Esophagus muscularis mucosa (tissue), 4 donors: ENCODE data around the gene SLC9B1. TPM values are rescaled to one million over a fixed set of nuclear protein-coding genes. Genes with fewer than 3 reads are reported as not detected.

Source experiments
- DNase-seq: peaks from one replicate; pipeline ENCODE4 v3.0.0-alpha.2; 2017; ENCODE audit errors: extremely low spot score
- H3K27ac ChIP-seq, 4 donors: fragments of 200-600 bp; sonication (generic); replicated peaks in 1 of 4; 1 replicate in 3 of 4; 2 replicates in 1 of 4; pipeline ENCODE4 v1.5.1; 2016 to 2019; ENCODE audit warnings: mild to moderate bottlenecking in 1 of 4
- H3K27me3 ChIP-seq, 4 donors: fragments of 200-600 bp; sonication (generic); one replicate each; pipeline versions ENCODE4 v1.5.1 to v1.6.0; 2016 to 2019
- H3K36me3 ChIP-seq, 4 donors: fragments of 200-600 bp; sonication (generic); one replicate each; pipeline ENCODE4 v1.5.1; 2016 to 2019
- H3K4me1 ChIP-seq, 4 donors: fragments of 200-600 bp; sonication (generic); one replicate each; pipeline ENCODE4 v1.5.1; 2016 to 2019
- H3K4me3 ChIP-seq, 4 donors: fragments of 200-600 bp; sonication (generic); 1 replicate in 2 of 4; 2 replicates in 2 of 4; pipeline ENCODE4 v1.5.1; 2016 to 2019; ENCODE audit warnings: mild to moderate bottlenecking in 4 of 4, moderate library complexity in 1 of 4
- H3K9me3 ChIP-seq, 4 donors: fragments of 200-600 bp; sonication (generic); 1 replicate in 3 of 4; 2 replicates in 1 of 4; pipeline ENCODE4 v1.5.1; 2016 to 2019
- CTCF ChIP-seq, 3 experiments: fragments of 200-600 bp in 2 of 3; fragments of 450-650 bp in 1 of 3; sonication (generic) in 2 of 3; IDR thresholded peaks; one replicate each; pipeline ENCODE4 v1.5.1; 2017 to 2019; ENCODE audit warnings: antibody characterized with exemption in 3 of 3, mild to moderate bottlenecking in 2 of 3, moderate library complexity in 1 of 3
- EP300 ChIP-seq: sonication (generic); formaldehyde crosslinking; IDR thresholded peaks from one replicate; pipeline ENCODE4 v1.6.1; 2017; ENCODE audit warnings: antibody characterized with exemption
- POLR2A ChIP-seq: fragments of 450-650 bp; IDR thresholded peaks from one replicate; pipeline ENCODE4 v1.6.1; 2017; ENCODE audit warnings: antibody characterized with exemption, moderate library complexity, mild to moderate bottlenecking, low read depth
- POLR2AphosphoS5 ChIP-seq, 2 donors: sonication (generic); formaldehyde crosslinking; IDR thresholded peaks; one replicate each; pipeline ENCODE4 v1.6.1; 2017; ENCODE audit warnings: antibody characterized with exemption in 2 of 2
- WGBS: methylation state at CpG from one replicate; pipeline ENCODE4 v1.1.5; 2018; 5-methylcytosine and 5-hydroxymethylcytosine counted together
- intact Hi-C: fragments of 100-400 bp; cut with DNase I; formaldehyde crosslinking; loops from one replicate; pipeline ENCODE4 v1.15.1; 2023
- total RNA-seq, 4 donors: library from RNA; depleted of rRNA; stranded (reverse); fragments of >200 nt; gene quantifications; one replicate each; pipeline versions ENCODE4 v1.1.0 to v1.2.1, GENCODE V29; 2016

SLC9B1 gene
- total RNA-seq, 4 donors from 2014 or later: 0.29 to 1.3 (median 0.99) TPM; not detected in 1

- no peaks in the 10 kb centered on the region for H3K4me1 ChIP-seq
- intact Hi-C loops: no loop called here
- WGBS: 95% methylated on average over 3 of the region's 3 CpGs
- no peak overlapping the region for H3K27ac ChIP-seq
- no peak overlapping the region for H3K4me3 ChIP-seq
- TF ChIP-seq POLR2AphosphoS5 (IDR thresholded peaks at IDR 0.05): no peak
- no peak for TF ChIP-seq POLR2A
- TF ChIP-seq CTCF (IDR thresholded peaks at IDR 0.05): no peak
- TF ChIP-seq EP300: no peak
- H3K27me3 ChIP-seq: no peaks in the 10 kb centered on the region
- peaks cover 7 to 17% (median 9%) of the 10 kb centered on the region in 4 donors for H3K36me3 ChIP-seq
- H3K9me3 ChIP-seq: no peaks in the 10 kb centered on the region
- no peak for DNase-seq
Observed at GRCh38 chr4:103054030-103054429, 34.5 kb upstream of the SLC9B1 start.

DNA sequence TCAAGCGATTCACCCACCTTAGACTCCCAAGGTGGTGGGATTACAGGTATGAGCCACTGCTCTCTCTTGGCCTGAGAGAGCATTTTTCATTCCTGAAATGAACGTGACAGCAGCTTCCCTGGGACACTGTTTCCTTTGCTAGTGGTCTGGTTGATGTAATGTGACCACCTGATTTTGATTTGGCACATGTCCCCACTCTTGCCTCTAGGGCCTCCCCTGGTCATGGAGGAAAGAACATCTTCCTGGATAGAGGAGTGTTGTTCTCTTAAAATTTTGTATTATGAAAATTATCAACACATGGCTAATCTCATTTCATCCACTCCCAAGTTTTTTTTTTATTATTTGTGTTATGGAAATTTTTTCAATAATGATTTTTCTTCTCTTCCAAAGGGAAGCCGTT lies 33.3 kb upstream of the SLC9B1 start:
- TF ChIP-seq CTCF (IDR thresholded peaks at IDR 0.05) (no peak), EP300 (no peak), POLR2AphosphoS5 (IDR thresholded peaks at IDR 0.05) (no peak), POLR2A (no peak)
- Histone ChIP-seq H3K27ac (no peak overlapping the region), H3K4me3 (no peak overlapping the region), H3K4me1 (no peaks in the 10 kb centered on the region), H3K9me3 (no peaks in the 10 kb centered on the region), H3K36me3 (peaks cover 9 to 29% (median 12%) of the 10 kb centered on the region in 4 donors), H3K27me3 (no peaks in the 10 kb centered on the region)
- intact Hi-C loops: no loop called here
- DNase-seq: no peak
- WGBS: 87% methylated on average over 3 of the region's 3 CpGs

DNA sequence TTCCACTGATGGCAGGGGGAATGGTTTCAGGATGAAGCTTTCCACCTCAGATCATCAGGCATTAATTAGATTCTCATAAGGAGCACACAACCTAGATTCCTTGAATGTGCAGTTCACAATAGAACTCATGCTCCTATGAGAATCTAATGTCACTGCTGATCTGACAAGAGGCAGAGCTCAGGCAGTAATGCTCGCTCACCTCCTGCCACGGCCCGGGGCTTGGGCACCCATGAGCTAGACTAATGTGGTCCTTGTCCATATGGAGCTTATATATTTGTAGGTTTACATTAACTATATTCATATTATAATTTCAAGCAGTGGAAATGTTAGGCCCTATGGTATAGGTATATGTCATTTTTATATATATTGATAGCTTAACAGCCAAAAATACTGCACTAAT lies 32.6 kb upstream of the SLC9B1 start:
- WGBS: 98% methylated on average over 3 of the region's 3 CpGs
- Histone ChIP-seq H3K27ac (no peak overlapping the region), H3K27me3 (no peaks in the 10 kb centered on the region), H3K9me3 (no peaks in the 10 kb centered on the region), H3K4me3 (no peak overlapping the region), H3K36me3 (peaks cover 9 to 29% (median 12%) of the 10 kb centered on the region in 4 donors), H3K4me1 (no peaks in the 10 kb centered on the region)
- no peak for DNase-seq
- intact Hi-C loops: no loop called here
- TF ChIP-seq EP300: no peak
- TF ChIP-seq POLR2AphosphoS5 (IDR thresholded peaks at IDR 0.05): no peak
- no peak for TF ChIP-seq POLR2A
- TF ChIP-seq CTCF (IDR thresholded peaks at IDR 0.05): no peak

- H3K27ac ChIP-seq: no peak overlapping the region
- no peak for DNase-seq
- peaks cover 9 to 33% (median 12%) of the 10 kb centered on the region in 4 donors for H3K36me3 ChIP-seq
- H3K4me1 ChIP-seq: no peaks in the 10 kb centered on the region
- no peaks in the 10 kb centered on the region for H3K9me3 ChIP-seq
- 47% methylated on average over 2 of the region's 2 CpGs for WGBS
- TF ChIP-seq CTCF (IDR thresholded peaks at IDR 0.05) (no peak), POLR2AphosphoS5 (IDR thresholded peaks at IDR 0.05) (no peak), EP300 (no peak), POLR2A (no peak)
- intact Hi-C loops: no loop called here
- H3K4me3 ChIP-seq: no peak overlapping the region
- no peaks in the 10 kb centered on the region for H3K27me3 ChIP-seq
Observed at GRCh38 chr4:103050736-103051436, 31.4 kb upstream of the SLC9B1 start.
